WERI-Rb-1 (cell line): Measurements from ENCODE around the gene METTL23.

ENCODE experiments used
- DNase-seq: peaks from one replicate; pipeline ENCODE4 v3.0.0-alpha.2; 2020
- H3K27ac ChIP-seq: fragments of 250-450 bp; sonication (Bioruptor Pico); 2 replicates; pipeline ENCODE4 v1.5.1; 2020; ENCODE audit warnings: mild to moderate bottlenecking, moderate library complexity
- H3K27me3 ChIP-seq: fragments of 250-450 bp; sonication (Bioruptor Pico); 2 replicates; pipeline ENCODE4 v1.5.1; 2021; ENCODE audit warnings: mild to moderate bottlenecking, low read depth, moderate library complexity; ENCODE audit not compliant: insufficient read depth, severe bottlenecking
- H3K36me3 ChIP-seq: fragments of 250-450 bp; sonication (Bioruptor Pico); 2 replicates; pipeline ENCODE4 v1.5.1; 2020; ENCODE audit warnings: mild to moderate bottlenecking, moderate library complexity
- H3K4me3 ChIP-seq: 2 replicates; pipeline ENCODE4 v1.5.1; 2011; ENCODE audit warnings: low read depth, mild to moderate bottlenecking, control low read depth, low read length
- H3K9me3 ChIP-seq: fragments of 250-450 bp; sonication (Bioruptor Pico); 2 replicates; pipeline ENCODE4 v1.5.1; 2021; ENCODE audit warnings: mild to moderate bottlenecking, moderate library complexity; ENCODE audit not compliant: severe bottlenecking
- TF ChIP-seq, protein P1 (sequence below): IDR thresholded peaks from 2 replicates; pipeline ENCODE4 v1.5.1; 2011; ENCODE audit warnings: low read depth, mild to moderate bottlenecking, control low read depth, inconsistent platforms, low read length

Gene METTL23

DNA sequence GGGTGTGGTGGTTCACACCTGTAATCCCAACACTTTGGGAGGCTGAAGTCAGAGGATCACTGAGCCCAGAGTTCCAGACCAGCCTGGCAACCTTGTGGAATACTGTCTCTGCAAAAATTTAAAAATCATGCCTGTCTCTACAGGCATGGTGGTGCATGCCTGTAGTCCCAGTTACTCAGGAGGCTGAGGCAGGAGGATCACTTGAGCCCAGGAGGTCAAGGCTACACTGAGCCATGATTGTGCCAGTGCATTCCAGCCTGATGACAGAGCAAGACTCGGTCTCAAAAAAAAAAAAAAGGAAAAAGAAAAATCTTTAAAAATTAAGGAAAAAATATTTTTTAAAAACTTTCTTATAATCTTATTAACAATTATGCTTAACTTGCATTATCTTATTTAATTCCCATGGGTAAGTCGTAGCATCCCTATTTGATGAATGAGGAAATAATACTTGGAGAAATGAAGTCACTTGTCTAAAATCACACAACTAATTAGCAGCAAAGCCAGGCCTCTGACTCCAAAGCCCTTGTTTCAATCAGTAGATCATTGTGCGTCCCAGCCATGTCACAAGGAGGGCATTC lies 24.9 kb downstream of the METTL23 start:
- DNase-seq, result no peak
- H3K27ac ChIP-seq, result no peak overlapping the region
- peaks cover 46% of the 10 kb centered on the region for H3K36me3 ChIP-seq
- H3K4me3 ChIP-seq, result no peak overlapping the region
- no peaks in the 10 kb centered on the region for H3K27me3 ChIP-seq
- TF ChIP-seq, protein P1, sequence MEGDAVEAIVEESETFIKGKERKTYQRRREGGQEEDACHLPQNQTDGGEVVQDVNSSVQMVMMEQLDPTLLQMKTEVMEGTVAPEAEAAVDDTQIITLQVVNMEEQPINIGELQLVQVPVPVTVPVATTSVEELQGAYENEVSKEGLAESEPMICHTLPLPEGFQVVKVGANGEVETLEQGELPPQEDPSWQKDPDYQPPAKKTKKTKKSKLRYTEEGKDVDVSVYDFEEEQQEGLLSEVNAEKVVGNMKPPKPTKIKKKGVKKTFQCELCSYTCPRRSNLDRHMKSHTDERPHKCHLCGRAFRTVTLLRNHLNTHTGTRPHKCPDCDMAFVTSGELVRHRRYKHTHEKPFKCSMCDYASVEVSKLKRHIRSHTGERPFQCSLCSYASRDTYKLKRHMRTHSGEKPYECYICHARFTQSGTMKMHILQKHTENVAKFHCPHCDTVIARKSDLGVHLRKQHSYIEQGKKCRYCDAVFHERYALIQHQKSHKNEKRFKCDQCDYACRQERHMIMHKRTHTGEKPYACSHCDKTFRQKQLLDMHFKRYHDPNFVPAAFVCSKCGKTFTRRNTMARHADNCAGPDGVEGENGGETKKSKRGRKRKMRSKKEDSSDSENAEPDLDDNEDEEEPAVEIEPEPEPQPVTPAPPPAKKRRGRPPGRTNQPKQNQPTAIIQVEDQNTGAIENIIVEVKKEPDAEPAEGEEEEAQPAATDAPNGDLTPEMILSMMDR, result no peak
- no peaks in the 10 kb centered on the region for H3K9me3 ChIP-seq

DNA sequence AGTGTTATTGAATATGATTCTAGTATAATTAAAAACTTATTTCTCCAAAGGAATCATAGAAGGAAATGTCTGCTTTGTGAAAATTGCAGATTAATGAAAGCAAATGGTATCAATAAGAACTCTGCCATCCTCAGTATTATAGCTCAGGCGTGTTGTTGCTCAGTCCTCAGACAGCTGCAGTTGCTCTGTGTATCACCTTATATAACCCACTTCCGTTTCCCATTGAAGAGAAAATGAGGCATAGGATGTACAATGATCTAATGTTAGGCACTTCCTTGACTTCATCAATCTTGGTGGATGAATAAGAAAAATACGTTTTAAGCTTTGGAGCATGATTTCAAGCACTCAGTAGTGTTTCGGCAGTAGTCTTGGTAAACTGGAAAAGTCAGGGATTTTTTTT lies 25.4 kb downstream of the METTL23 start:
- Histone ChIP-seq H3K9me3 (no peaks in the 10 kb centered on the region), H3K27me3 (no peaks in the 10 kb centered on the region), H3K27ac (no peak overlapping the region), H3K4me3 (no peak overlapping the region), H3K36me3 (peaks cover 46% of the 10 kb centered on the region)
- no peak for DNase-seq
- TF ChIP-seq, protein P1, result no peak

DNA sequence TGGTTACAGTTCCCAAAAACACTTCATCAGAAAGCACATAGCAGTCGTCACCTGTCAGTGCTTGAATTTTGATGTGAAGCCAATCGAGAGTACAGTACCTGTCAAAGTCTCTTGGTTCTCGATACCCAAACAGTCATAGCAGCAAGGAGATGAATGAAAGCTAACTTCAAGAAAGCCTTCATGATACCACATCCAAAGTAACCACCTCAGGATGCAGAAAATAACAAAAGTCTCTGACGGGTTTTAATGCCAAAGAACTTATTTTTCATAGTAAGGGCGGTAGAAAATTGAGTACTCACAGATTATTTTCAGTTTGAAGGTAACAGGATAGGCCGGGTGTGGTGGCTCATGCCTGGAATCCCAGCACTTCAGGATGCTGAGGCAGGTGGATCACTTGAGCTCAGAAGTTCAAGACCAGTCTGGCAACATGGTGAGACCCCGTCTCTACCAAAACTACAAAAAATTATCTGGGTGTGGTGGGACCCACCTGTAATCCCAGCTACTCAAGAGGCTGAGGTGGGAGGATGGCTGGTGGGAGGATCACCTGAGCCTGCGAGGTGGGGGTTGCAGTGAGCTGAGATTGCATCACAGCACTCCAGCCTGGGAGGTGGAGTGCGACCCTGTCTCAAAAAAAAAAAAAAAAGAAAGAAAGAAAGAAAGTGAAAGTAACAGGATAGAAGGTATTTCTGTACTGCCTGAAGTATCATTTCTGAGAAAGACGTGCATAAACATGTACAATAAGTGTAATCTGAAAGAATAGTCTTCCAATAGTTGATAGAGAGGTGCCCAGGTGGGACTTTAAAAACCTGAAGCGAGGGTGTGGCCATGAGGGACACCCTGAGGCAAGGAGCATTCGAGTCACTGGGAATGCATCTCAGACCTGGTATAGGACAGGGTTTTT lies 26.7 kb downstream of the METTL23 start:
- no peaks in the 10 kb centered on the region for H3K27me3 ChIP-seq
- peaks cover 48% of the 10 kb centered on the region for H3K36me3 ChIP-seq
- H3K9me3 ChIP-seq, result no peaks in the 10 kb centered on the region
- TF ChIP-seq, protein P1, result no peak
- no peak overlapping the region for H3K27ac ChIP-seq
- H3K4me3 ChIP-seq, result no peak overlapping the region
- DNase-seq, result no peak

DNA sequence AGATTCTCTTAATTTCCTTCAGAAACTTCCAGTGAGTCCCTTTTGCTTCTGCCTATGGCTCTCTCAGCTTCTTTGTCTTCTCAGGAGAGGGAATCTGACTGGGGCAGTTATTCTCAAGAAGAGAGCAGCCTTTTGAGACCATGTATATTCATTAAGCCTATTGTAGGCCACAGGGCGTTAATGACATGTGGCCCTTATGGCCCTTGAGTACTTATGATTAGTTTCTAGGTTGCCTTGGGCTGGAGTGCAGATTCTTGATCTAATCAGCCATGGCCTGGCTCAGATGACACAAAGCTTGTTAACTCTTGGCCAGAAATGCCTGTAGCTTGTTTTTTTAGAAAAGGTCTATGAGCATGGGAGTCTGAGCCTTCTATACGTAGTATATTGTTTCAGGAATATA lies 28.6 kb downstream of the METTL23 start:
- H3K27ac ChIP-seq, result no peak overlapping the region
- no peak overlapping the region for H3K4me3 ChIP-seq
- DNase-seq, result no peak
- no peaks in the 10 kb centered on the region for H3K9me3 ChIP-seq
- peaks cover 49% of the 10 kb centered on the region for H3K36me3 ChIP-seq
- H3K27me3 ChIP-seq, result no peaks in the 10 kb centered on the region
- TF ChIP-seq, protein P1, result no peak

DNA sequence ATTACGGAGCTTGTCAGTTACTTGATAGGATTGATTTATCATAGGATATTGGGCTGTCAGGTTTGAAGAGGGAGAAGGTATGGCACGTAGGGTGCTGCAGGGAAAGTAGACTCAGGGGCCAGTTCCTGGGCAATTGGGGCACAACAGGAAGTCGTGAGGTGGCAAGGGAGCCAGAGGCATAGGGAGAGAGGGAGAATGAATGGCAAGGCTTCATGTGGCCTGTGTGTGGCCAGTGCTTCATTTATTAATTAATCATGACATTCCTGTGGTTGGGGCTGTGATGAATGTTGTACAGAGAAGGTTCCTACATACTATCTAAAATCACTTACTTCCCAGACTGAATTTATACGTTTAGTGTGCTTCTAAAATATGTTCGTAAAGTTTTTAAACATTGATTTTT lies 30.6 kb downstream of the METTL23 start:
- no peaks in the 10 kb centered on the region for H3K9me3 ChIP-seq
- DNase-seq, result no peak
- TF ChIP-seq, protein P1, result no peak

DNA sequence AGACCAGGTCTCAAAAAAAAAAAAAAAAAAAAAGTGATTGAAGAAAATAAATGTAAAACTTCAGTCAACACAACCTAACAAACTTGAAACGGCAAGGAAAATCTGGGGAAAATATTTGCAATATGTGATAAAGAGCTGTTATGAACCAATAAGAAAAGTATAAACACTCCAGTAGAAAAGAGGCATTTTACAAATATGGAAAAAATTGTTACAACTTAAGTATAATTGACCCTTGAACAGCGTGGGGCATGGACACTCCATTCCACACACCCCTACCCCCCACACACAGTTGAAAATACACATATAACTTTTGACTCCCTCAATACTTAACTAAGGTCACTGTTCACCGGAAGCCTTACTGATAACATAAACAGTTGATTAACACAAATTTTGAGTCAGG lies 31.9 kb downstream of the METTL23 start:
- Histone ChIP-seq H3K27me3 (no peaks in the 10 kb centered on the region), H3K9me3 (no peaks in the 10 kb centered on the region), H3K4me3 (no peak overlapping the region), H3K36me3 (peaks cover 52% of the 10 kb centered on the region), H3K27ac (no peak overlapping the region)
- no peak for DNase-seq
- TF ChIP-seq, protein P1, result no peak

More for the DNA sequence above, 30.6 kb downstream of the METTL23 start:
- peaks cover 52% of the 10 kb centered on the region for H3K36me3 ChIP-seq
- H3K27me3 ChIP-seq, result no peaks in the 10 kb centered on the region
- H3K27ac ChIP-seq, result no peak overlapping the region
- H3K4me3 ChIP-seq, result no peak overlapping the region
